ENCODE results near the gene MAP3K1. TPM values are rescaled to one million over a fixed set of nuclear protein-coding genes. Genes with fewer than 3 reads are reported as not detected.
A peak's percentile ranks its signal among the peaks of the same experiment; 100 is the strongest.

MAP3K1 gene
- total RNA-seq, 1 experiment from 2014 or later: 8.5 TPM

GRCh38 chr5:56814361-56814962 lies 887 bp upstream of the MAP3K1 start:
- peak overlapping the region; percentile 67 for H3K9ac ChIP-seq (ENCODE audit: low read length)
- peaks cover 33% of the 10 kb centered on the region for H3K79me2 ChIP-seq (ENCODE audit: insufficient read depth, low read length)
- H3K4me3 ChIP-seq (replicated peaks in 1 of 2; ENCODE audit: low read depth in 1 of 2, low read length in 2 of 2): peak overlapping the region; percentile 61 to 79
- TF ChIP-seq POLR2A (IDR thresholded peaks at IDR 0.05; ENCODE audit: borderline replicate concordance, extremely low read depth, insufficient read depth, insufficient read length): no peak
- 0 out of 2 replicates have a peak, but pooled peaks have one; percentile 9 for TF ChIP-seq POLR2AphosphoS5 (IDR thresholded peaks at IDR 0.05; ENCODE audit: low read depth, low read length)
- peak; percentile 49 for ATAC-seq
- H3K9me2 ChIP-seq (ENCODE audit: insufficient read depth): no peaks in the 10 kb centered on the region
- H3K9me3 ChIP-seq (ENCODE audit: control insufficient read depth in 1 of 2, insufficient read depth in 1 of 2, low read depth in 1 of 2, low read length in 2 of 2): no peaks in the 10 kb centered on the region
- H3K27me3 ChIP-seq (ENCODE audit: insufficient read depth, low read length): no peaks in the 10 kb centered on the region
- intact Hi-C loops (cut with micrococcal nuclease): no loop called here
- H3K36me3 ChIP-seq (ENCODE audit: control insufficient read depth in 1 of 2, insufficient read depth in 2 of 2, low read length in 2 of 2): no peaks in the 10 kb centered on the region
- H3K4me1 ChIP-seq (ENCODE audit: control insufficient read depth in 1 of 2, insufficient read depth in 2 of 2, low read length in 2 of 2): peaks cover 10 to 24% of the 10 kb centered on the region in 2 experiments; a peak in 3 of 4 replicates
- ChIA-PET CTCF (no interaction called here), RAD21 (ENCODE audit: low non-redundant PET in 1 of 2, low total read pairs in 2 of 2, uncharacterized antibody in 2 of 2, unreplicated experiment in 2 of 2) (interaction anchor here in 1 of 2 experiments (1.4 kb wide), 1 partner anchor 544 kb away, joined by 3 read pairs; no protein-coding TSS in a partner anchor), POLR2A (no interaction called here)
- H3K4me2 ChIP-seq (ENCODE audit: low read length): peak overlapping the region; percentile 97
- H4K20me1 ChIP-seq (ENCODE audit: insufficient read depth): no peaks in the 10 kb centered on the region
- H3K27ac ChIP-seq (ENCODE audit: low read depth, low read length): peak overlapping the region; percentile 75
- BruUV-seq (replicated peaks): TSS peak; percentile 64
- H2AFZ ChIP-seq (ENCODE audit: low read depth, low read length, poor library complexity, severe bottlenecking): peak overlapping the region; percentile 95
- no peak for DNase-seq (ENCODE audit: low read depth, low spot score)

DNA sequence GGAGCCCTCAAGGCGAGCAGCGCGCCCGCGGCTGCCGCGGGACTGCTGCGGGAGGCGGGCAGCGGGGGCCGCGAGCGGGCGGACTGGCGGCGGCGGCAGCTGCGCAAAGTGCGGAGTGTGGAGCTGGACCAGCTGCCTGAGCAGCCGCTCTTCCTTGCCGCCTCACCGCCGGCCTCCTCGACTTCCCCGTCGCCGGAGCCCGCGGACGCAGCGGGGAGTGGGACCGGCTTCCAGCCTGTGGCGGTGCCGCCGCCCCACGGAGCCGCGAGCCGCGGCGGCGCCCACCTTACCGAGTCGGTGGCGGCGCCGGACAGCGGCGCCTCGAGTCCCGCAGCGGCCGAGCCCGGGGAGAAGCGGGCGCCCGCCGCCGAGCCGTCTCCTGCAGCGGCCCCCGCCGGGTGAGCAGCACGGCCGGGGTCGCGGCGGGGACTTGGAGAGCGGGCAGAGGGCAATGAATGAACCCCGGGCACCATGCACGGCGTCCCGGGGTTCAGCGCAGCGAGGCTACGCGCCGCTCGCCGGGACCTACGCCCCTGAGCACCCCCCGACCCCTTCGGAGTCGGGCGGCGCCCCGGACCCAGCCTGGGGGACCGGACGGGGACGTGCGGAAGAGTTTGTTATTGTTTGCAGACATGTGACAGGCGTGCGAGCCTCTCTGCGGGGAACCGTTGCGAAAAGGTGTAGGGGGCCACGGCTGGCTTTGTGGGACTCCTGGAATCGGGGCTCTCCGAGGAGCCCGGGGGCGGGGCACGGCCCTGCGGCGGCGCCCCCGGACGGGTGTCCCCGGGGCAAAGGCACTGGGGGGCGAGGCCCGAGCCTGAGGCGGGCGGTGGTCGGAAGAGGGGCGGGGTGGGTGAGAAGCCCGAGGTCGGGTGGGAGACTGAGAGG lies 553 bp downstream of the MAP3K1 start:
- Histone ChIP-seq H4K20me1 (ENCODE audit: insufficient read depth) (no peaks in the 10 kb centered on the region), H3K4me2 (ENCODE audit: low read length) (peak overlapping the region; percentile 97), H3K9me3 (ENCODE audit: control insufficient read depth in 1 of 2, insufficient read depth in 1 of 2, low read depth in 1 of 2, low read length in 2 of 2) (no peaks in the 10 kb centered on the region), H3K79me2 (ENCODE audit: insufficient read depth, low read length) (peaks cover 38% of the 10 kb centered on the region), H2AFZ (ENCODE audit: low read depth, low read length, poor library complexity, severe bottlenecking) (no peak overlapping the region), H3K4me3 (replicated peaks in 1 of 2; ENCODE audit: low read depth in 1 of 2, low read length in 2 of 2) (peak overlapping the region; percentile 61 to 79), H3K9me2 (ENCODE audit: insufficient read depth) (no peaks in the 10 kb centered on the region), H3K9ac (ENCODE audit: low read length) (peak overlapping the region; percentile 67), H3K4me1 (ENCODE audit: control insufficient read depth in 1 of 2, insufficient read depth in 2 of 2, low read length in 2 of 2) (peaks cover 10 to 24% of the 10 kb centered on the region in 2 experiments; a peak in 3 of 4 replicates), H3K27me3 (ENCODE audit: insufficient read depth, low read length) (no peaks in the 10 kb centered on the region), H3K36me3 (ENCODE audit: control insufficient read depth in 1 of 2, insufficient read depth in 2 of 2, low read length in 2 of 2) (no peaks in the 10 kb centered on the region), H3K27ac (ENCODE audit: low read depth, low read length) (peak overlapping the region; percentile 90)
- BruUV-seq (replicated peaks): no TSS peak
- ChIA-PET CTCF (no interaction called here), POLR2A (no interaction called here), RAD21 (ENCODE audit: low non-redundant PET in 1 of 2, low total read pairs in 2 of 2, uncharacterized antibody in 2 of 2, unreplicated experiment in 2 of 2) (no interaction called here)
- peak; percentile 44 for ATAC-seq
- intact Hi-C loops (cut with micrococcal nuclease): loop anchor here (5.0 kb wide), 1 partner anchor 464 kb away; no protein-coding TSS in a partner anchor
- no peak for DNase-seq (ENCODE audit: low read depth, low spot score)
- no peak for TF ChIP-seq EGR1 (IDR thresholded peaks at IDR 0.05; ENCODE audit: low read depth)
- no peak for TF ChIP-seq ATF3 (IDR thresholded peaks at IDR 0.05)
- TF ChIP-seq ZNF274 (IDR thresholded peaks at IDR 0.05; ENCODE audit: low read depth, low read length): no peak
- TF ChIP-seq RAD21 (IDR thresholded peaks at IDR 0.05; ENCODE audit: low read depth): no peak
- TF ChIP-seq POLR2A (IDR thresholded peaks at IDR 0.05; ENCODE audit: borderline replicate concordance, extremely low read depth, insufficient read depth, insufficient read length): no peak
- TF ChIP-seq SRF (IDR thresholded peaks at IDR 0.05; ENCODE audit: low read depth): no peak
- TF ChIP-seq ELF1 (IDR thresholded peaks at IDR 0.05; ENCODE audit: borderline replicate concordance, low read depth): no peak
- no peak for TF ChIP-seq EZH2 (IDR thresholded peaks at IDR 0.05)
- TF ChIP-seq SIN3A (IDR thresholded peaks at IDR 0.05; ENCODE audit: low read depth): no peak
- no peak for TF ChIP-seq CTCF (IDR thresholded peaks at IDR 0.05 in 2 of 3, conservative IDR thresholded peaks at IDR 0.05 in 1 of 3; ENCODE audit: borderline replicate concordance in 1 of 3, insufficient read depth in 1 of 3, low read depth in 2 of 3, low read length in 2 of 3)
- no peak for TF ChIP-seq POLR2AphosphoS5 (IDR thresholded peaks at IDR 0.05; ENCODE audit: low read depth, low read length)
- no peak for TF ChIP-seq TCF7L2 (IDR thresholded peaks at IDR 0.05; ENCODE audit: borderline replicate concordance, extremely low read depth, insufficient read depth, insufficient read length)
- TF ChIP-seq EZH2phosphoT487 (IDR thresholded peaks at IDR 0.05; ENCODE audit: borderline replicate concordance): no peak
- no peak for TF ChIP-seq CBX3 (IDR thresholded peaks at IDR 0.05; ENCODE audit: low read depth)
- TF ChIP-seq SP1 (IDR thresholded peaks at IDR 0.05; ENCODE audit: low read depth): no peak
- TF ChIP-seq JUND (IDR thresholded peaks at IDR 0.05): no peak
- no peak for TF ChIP-seq CEBPB (IDR thresholded peaks at IDR 0.05; ENCODE audit: low read depth)
- TF ChIP-seq YY1 (IDR thresholded peaks at IDR 0.05; ENCODE audit: extremely low read depth, insufficient replicate concordance, low read depth, low read length): no peak
